Epithelial cell of prostate (primary cell): ENCODE results near the gene SF3B1.
"Not testable (repeated sequence)": the region's sequence is repeated elsewhere in the genome, so short reads cannot be mapped to it uniquely, and the experiment has no call there.

Experiments used
- DNase-seq: peaks from one replicate; pipeline ENCODE4 v3.0.0-alpha.2; 2011; ENCODE audit warnings: low read depth, low spot score
- H3K27ac ChIP-seq: fragments of 450-650 bp; 2 replicates; pipeline ENCODE4 v1.5.1; 2017; ENCODE audit warnings: mild to moderate bottlenecking

The SF3B1 gene

GRCh38 chr2:197442857-197443256 is 8.0 kb upstream of the SF3B1 start:
- no peak overlapping the region for H3K27ac ChIP-seq
- no peak for DNase-seq

- H3K27ac ChIP-seq, result no peak overlapping the region
- DNase-seq, result no peak
Measured at GRCh38 chr2:197437380-197437779, 2.6 kb upstream of the SF3B1 start.

GRCh38 chr2:197435598-197436420 is 981 bp upstream of the SF3B1 start:
- no peak for DNase-seq
- peak overlapping the region; percentile 77 for H3K27ac ChIP-seq

DNA sequence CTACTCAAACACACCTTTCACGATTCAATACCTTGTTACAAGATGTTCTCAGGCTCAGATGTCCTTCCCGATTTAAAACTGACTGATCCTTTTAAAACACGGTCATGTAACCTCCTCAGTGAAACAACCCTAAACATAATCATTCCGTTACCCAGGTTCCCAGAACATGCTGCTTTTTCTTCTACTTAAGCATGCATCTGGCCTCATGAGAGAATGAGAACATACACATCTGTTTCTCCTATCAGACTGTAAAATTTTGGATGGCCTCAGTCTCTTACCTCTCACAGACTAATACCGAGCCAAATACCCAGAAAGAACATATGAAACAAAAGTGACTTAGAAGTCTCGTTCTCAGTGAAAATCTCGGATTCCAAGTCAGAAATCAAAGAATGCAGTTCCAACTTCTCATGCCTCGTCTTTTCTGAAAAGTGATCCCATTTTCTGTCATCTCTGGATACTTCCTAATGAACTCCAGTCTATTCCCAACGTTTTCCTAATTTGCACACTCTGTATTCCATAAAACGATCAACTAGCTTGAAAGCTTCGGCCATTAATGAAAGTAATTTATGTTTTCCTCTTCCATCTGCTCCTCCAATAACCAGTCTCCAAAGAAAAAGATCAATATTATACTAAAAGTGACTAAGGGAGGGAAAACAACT is 919 bp downstream of the SF3B1 start:
- H3K27ac ChIP-seq, result peak overlapping the region; percentile 77
- DNase-seq, result no peak

DNA sequence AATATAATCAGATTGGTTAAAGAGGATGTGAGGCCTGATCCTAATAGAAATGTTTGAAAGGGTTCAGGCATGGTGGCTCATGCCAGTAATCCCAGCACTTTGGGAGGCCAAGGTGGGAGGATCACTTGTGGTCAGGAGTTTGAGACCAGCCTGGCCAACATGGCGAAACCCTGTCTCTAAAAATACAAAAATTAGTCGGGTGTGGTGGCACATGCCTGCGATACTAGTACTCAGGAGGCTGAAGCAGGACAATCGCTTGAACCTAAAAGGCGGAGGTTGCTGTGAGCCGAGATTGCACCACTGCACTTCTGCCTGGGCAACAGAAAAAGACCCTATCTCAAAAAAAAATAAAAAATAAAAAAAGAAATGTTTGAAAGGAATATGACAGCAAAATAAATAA is 2.3 kb downstream of the SF3B1 start:
- not testable (repeated sequence) for H3K27ac ChIP-seq, DNase-seq

DNA sequence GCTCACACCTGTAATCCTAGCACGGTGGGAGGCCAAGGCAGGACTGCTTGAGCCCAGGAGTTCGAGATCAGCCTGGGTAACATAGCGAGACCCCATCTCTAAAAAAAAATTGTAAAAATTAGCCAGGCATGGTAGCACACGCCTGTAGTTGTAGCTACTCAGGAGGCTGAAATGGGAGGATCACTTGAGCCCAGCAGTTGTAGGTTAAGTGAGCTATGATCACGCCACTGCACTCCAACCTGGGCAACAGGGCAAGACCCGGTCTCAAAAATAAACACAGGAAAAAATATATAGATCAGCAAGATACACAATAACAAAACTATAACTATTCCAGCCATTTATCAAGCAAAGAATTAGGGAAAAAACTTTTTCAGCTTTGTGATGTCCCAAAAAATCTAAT is 3.0 kb downstream of the SF3B1 start:
- H3K27ac ChIP-seq, result no peak overlapping the region
- DNase-seq, result no peak

DNA sequence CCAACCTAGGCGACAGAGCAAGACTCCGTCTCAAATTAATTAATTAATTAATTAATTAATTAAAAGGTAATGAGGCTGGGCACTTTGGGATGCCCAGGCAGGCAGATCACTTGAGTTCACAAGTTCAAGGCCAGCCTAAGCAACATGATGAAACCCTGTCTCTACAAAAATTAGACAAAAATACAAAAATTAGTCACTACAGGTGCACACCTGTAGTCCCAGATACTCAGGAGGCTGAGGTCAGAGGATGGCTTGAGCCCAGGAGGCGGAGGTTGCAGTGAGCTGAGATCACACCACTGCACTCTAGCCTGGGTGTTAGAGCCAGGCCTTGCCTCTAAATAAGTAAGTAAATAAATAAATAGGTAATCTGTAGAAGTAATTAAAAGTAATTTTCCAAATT is 6.8 kb downstream of the SF3B1 start:
- no peak for DNase-seq
- no peak overlapping the region for H3K27ac ChIP-seq

GRCh38 chr2:197426723-197427603 is 7.9 kb downstream of the SF3B1 start:
- DNase-seq, result no peak
- no peak overlapping the region for H3K27ac ChIP-seq

DNA sequence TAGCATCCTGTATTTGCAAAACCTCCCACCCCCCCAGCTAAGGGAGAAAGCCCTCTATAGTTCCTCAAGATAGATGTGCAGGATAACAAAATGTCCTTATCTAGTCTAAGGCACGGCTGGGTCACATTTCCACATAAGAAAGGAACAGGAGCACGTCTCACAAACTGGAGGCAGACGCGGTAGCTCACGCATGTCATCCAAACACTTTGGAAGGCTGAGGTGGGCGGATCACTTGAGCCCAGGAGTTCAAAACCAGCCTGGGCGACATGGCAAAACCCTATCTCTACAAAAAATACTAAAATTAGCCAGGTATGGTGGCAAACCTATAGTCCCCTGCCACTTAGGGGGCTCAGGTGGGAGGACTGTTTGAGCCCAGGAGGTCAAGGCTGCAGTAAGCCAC is 9.3 kb downstream of the SF3B1 start:
- DNase-seq, result no peak
- no peak overlapping the region for H3K27ac ChIP-seq

DNA sequence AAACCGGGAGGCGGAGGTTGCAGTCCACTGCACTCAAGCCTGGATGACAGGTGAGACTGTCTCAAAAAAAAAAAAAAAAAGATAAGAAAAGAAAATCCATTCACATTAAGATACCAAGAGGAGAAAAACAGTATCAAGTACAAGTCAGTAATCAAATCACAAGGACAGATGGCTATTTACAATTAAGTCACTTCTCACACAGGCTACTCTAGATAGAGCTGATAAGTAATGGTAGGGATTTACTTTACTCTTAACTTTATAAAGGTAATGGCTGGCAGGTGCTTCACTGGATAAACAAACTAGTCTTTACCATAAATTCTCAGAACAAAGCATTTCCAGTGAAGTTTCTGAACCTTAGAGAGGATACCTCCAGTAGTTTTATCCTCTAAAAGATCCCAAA is 11.5 kb downstream of the SF3B1 start:
- DNase-seq, result no peak
- H3K27ac ChIP-seq, result no peak overlapping the region

- no peak overlapping the region for H3K27ac ChIP-seq
- no peak for DNase-seq
Measured at GRCh38 chr2:197419438-197419837, 15.4 kb downstream of the SF3B1 start.

- DNase-seq, result no peak
- no peak overlapping the region for H3K27ac ChIP-seq
Measured at GRCh38 chr2:197416268-197416667, 18.6 kb downstream of the SF3B1 start.

GRCh38 chr2:197414515-197414914 is 20.3 kb downstream of the SF3B1 start:
- DNase-seq, result no peak
- H3K27ac ChIP-seq, result no peak overlapping the region

- H3K27ac ChIP-seq, result no peak overlapping the region
- DNase-seq, result no peak
Measured at GRCh38 chr2:197414039-197414438, 20.8 kb downstream of the SF3B1 start.

DNA sequence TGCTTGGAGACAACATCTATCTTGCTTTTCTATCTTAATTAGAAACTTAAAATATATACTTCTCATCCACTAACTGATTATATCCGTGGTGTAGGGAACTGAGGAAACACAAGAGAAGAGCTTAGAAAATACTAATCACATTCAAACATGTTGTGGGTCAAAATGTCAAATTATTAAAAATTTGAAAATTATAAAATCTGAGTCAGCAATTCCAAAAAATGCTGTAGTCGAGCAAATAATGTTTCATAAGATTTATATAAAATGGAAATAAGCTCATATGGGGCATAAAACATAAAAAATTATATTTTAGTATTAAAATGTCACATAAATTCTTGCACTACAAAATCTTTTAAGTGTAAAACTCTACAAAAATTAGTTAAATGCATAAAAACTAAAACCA is 29.2 kb downstream of the SF3B1 start:
- DNase-seq, result no peak
- no peak overlapping the region for H3K27ac ChIP-seq

- DNase-seq, result no peak
- H3K27ac ChIP-seq, result peak overlapping the region; percentile 21
Measured at GRCh38 chr2:197399887-197400540, 34.8 kb downstream of the SF3B1 start.

- H3K27ac ChIP-seq, result peak overlapping the region; percentile 43
- no peak for DNase-seq
Measured at GRCh38 chr2:197398913-197399312, 35.9 kb downstream of the SF3B1 start.

DNA sequence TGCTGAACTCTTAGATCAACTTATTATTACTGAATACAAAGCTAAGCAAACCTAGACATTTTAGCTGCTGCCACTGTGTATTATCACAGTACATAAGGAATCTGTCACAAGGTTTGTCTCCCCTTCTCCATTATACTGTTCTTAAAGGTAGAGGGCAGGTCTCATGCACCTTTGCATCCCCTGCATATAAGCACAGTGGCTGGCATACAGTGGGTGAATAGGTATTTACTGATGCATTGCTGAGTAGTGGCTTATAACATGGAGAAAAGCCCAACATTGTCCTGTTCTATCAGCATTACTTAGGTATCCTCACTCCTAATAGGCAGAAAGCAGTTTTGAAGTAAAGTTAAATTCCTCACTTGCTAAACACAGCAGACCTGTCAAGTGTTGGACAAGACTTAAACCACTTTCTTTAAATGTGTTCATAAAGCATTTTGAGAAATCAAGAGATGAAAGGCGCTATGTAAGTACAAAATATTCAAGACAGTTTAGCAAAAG is 43.6 kb downstream of the SF3B1 start:
- no peak overlapping the region for H3K27ac ChIP-seq
- DNase-seq, result no peak

GRCh38 chr2:197388866-197389587 is 45.8 kb downstream of the SF3B1 start:
- no peak for DNase-seq
- H3K27ac ChIP-seq, result no peak overlapping the region

DNA sequence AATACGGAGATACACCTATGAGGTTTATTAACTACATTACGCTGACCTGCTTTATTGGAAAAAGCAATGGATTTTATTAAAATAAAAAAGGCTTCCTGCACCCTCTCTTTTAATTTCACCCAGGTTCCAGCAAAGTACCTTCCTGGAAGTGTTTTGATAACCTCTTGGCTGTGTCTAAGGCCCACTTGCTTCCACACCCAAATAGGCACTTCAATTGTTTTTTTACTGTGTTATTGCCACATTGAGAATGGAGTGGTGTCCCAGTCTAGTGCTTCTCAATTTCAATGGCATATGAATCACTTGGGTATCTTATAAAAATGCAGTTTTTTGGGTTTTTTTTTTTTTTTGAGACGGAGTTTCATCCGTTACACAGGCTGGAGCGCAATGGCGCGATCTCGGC is 47.6 kb downstream of the SF3B1 start:
- H3K27ac ChIP-seq, result no peak overlapping the region
- no peak for DNase-seq
